Liver (tissue), 9 donors: ENCODE results near the gene PDE6D. TPM values are rescaled to one million over a fixed set of nuclear protein-coding genes. Genes with fewer than 3 reads are reported as not detected.

Experiments
- DNase-seq: peaks from one replicate; pipeline ENCODE4 v3.0.0-alpha.2; 2017; ENCODE audit warnings: low spot score
- H3K27ac ChIP-seq, 2 donors: one replicate each; pipeline ENCODE4 v1.7.0; 2013; ENCODE audit warnings: inconsistent platforms in 2 of 2, low read length in 2 of 2, control low read depth in 1 of 2, low read depth in 1 of 2, mild to moderate bottlenecking in 1 of 2
- H3K27me3 ChIP-seq, 4 donors: one replicate each; pipeline versions ENCODE4 v1.6.1 to v1.7.0; 2013; ENCODE audit warnings: low read length in 3 of 4, inconsistent platforms in 1 of 4, mild to moderate bottlenecking in 1 of 4, moderate library complexity in 1 of 4; ENCODE audit not compliant: control insufficient read depth in 4 of 4, insufficient read depth in 4 of 4
- H3K36me3 ChIP-seq, 4 donors: one replicate each; pipeline versions ENCODE4 v1.6.1 to v1.7.0; 2013; ENCODE audit warnings: low read length in 3 of 4, mild to moderate bottlenecking in 3 of 4, low read depth in 1 of 4, moderate library complexity in 1 of 4; ENCODE audit not compliant: control insufficient read depth in 4 of 4, insufficient read depth in 3 of 4
- H3K4me1 ChIP-seq, 4 donors: one replicate each; pipeline versions ENCODE4 v1.6.1 to v1.7.0; 2013; ENCODE audit warnings: low read length in 3 of 4, mild to moderate bottlenecking in 3 of 4, moderate library complexity in 1 of 4; ENCODE audit not compliant: control insufficient read depth in 4 of 4, insufficient read depth in 4 of 4
- H3K4me3 ChIP-seq, 3 donors: one replicate each; pipeline versions ENCODE4 v1.6.1 to v1.7.0; 2013; ENCODE audit warnings: low read length in 3 of 3, control low read depth in 1 of 3, low read depth in 1 of 3, mild to moderate bottlenecking in 1 of 3
- H3K9ac ChIP-seq, 2 donors: one replicate each; pipeline ENCODE4 v1.7.0; 2013; ENCODE audit warnings: low read length in 2 of 2, mild to moderate bottlenecking in 2 of 2, moderate library complexity in 2 of 2, control low read depth in 1 of 2, low read depth in 1 of 2
- H3K9me3 ChIP-seq, 4 donors: one replicate each; pipeline versions ENCODE4 v1.6.1 to v1.7.0; 2013; ENCODE audit warnings: low read length in 3 of 4; ENCODE audit not compliant: control insufficient read depth in 4 of 4
- ATF3 ChIP-seq: IDR thresholded peaks from 2 replicates; pipeline ENCODE4 v1.6.1; 2016; ENCODE audit warnings: antibody characterized with exemption
- FOXA1 ChIP-seq: IDR thresholded peaks from 2 replicates; pipeline ENCODE4 v1.6.1; 2016; ENCODE audit warnings: antibody characterized with exemption
- FOXA2 ChIP-seq: IDR thresholded peaks from 2 replicates; pipeline ENCODE4 v1.6.1; 2016; ENCODE audit warnings: antibody characterized with exemption
- HNF4G ChIP-seq: IDR thresholded peaks from 2 replicates; pipeline ENCODE4 v1.6.1; 2016; ENCODE audit warnings: antibody characterized with exemption
- JUND ChIP-seq, 2 donors: IDR thresholded peaks; 2 replicates each; pipeline ENCODE4 v1.6.1; 2016; ENCODE audit warnings: antibody characterized with exemption in 2 of 2
- MAX ChIP-seq: IDR thresholded peaks from 2 replicates; pipeline ENCODE4 v1.6.1; 2016; ENCODE audit warnings: antibody characterized with exemption
- NR2F2 ChIP-seq: IDR thresholded peaks from 2 replicates; pipeline ENCODE4 v1.6.1; 2016; ENCODE audit warnings: antibody characterized with exemption
- RAD21 ChIP-seq, 2 donors: IDR thresholded peaks; 2 replicates each; pipeline ENCODE4 v1.6.1; 2016; ENCODE audit warnings: antibody characterized with exemption in 2 of 2, mild to moderate bottlenecking in 2 of 2
- REST ChIP-seq: IDR thresholded peaks from 2 replicates; pipeline ENCODE4 v1.6.1; 2016; ENCODE audit warnings: antibody characterized with exemption, mild to moderate bottlenecking
- RXRA ChIP-seq, 2 donors: IDR thresholded peaks; 2 replicates each; pipeline ENCODE4 v1.6.1; 2017 to 2018; ENCODE audit warnings: antibody characterized with exemption in 2 of 2, mild to moderate bottlenecking in 1 of 2
- SP1 ChIP-seq: IDR thresholded peaks from 2 replicates; pipeline ENCODE4 v1.6.1; 2018; ENCODE audit warnings: antibody characterized with exemption, mild to moderate bottlenecking
- YY1 ChIP-seq: IDR thresholded peaks from 2 replicates; pipeline ENCODE4 v1.6.1; 2016; ENCODE audit warnings: antibody characterized with exemption, mild to moderate bottlenecking
- ZBTB33 ChIP-seq: IDR thresholded peaks from 2 replicates; pipeline ENCODE4 v1.6.1; 2016; ENCODE audit warnings: antibody characterized with exemption
- WGBS: extraction: QIAGEN DNeasy Blood & Tissue Kit; methylation state at CpG from one replicate; pipeline ENCODE4 v1.1.7; 2013; 5-methylcytosine and 5-hydroxymethylcytosine counted together
- polyA plus RNA-seq, 2 donors: library from polyadenylated mRNA; stranded (reverse) in 1 of 2; unstranded in 1 of 2; fragments of 200-250 nt in 1 of 2; fragments of >200 nt in 1 of 2; fragmentation: Nextera tagmentation in 1 of 2; extraction: Ambion mirVana in 1 of 2; gene quantifications; one replicate each; pipeline versions ENCODE4 v1.2.1 to v1.2.3, GENCODE V29; 2013 to 2015
- total RNA-seq, 2 donors: library from RNA; depleted of rRNA; stranded (reverse); fragments of >200 nt; gene quantifications; one replicate each; pipeline ENCODE4 v1.2.3, GENCODE V29; 2014
- donor health status: healthy.
- donor health status: healthy.
- donor health status: healthy.
- donor health status: healthy.
- donor health status: healthy.

PDE6D gene
- total and polyA plus RNA-seq, 4 donors = 6.6 to 8.5 (median 7.0) TPM

GRCh38 chr2:231769170-231770136 is 11.6 kb downstream of the PDE6D start:
- no peak overlapping the region for H3K9ac ChIP-seq
- H3K36me3 ChIP-seq = no peaks in the 10 kb centered on the region
- no peaks in the 10 kb centered on the region for H3K27me3 ChIP-seq
- no peaks in the 10 kb centered on the region for H3K4me1 ChIP-seq
- DNase-seq = no peak
- H3K9me3 ChIP-seq = no peaks in the 10 kb centered on the region
- H3K4me3 ChIP-seq = no peak overlapping the region
- TF ChIP-seq ZBTB33 (no peak), ATF3 (no peak), RAD21 (IDR thresholded peaks at IDR 0.05) (no peak), RXRA (IDR thresholded peaks at IDR 0.05) (no peak), FOXA2 (no peak), REST (no peak), HNF4G (no peak), JUND (IDR thresholded peaks at IDR 0.05) (no peak), NR2F2 (no peak), FOXA1 (no peak), SP1 (no peak), MAX (no peak), YY1 (no peak)
- H3K27ac ChIP-seq = no peak overlapping the region
- WGBS = 77% methylated on average over 6 of the region's 6 CpGs

- H3K9me3 ChIP-seq = no peaks in the 10 kb centered on the region
Observed at GRCh38 chr2:231765496-231765929, 15.6 kb downstream of the PDE6D start.

More at GRCh38 chr2:231765496-231765929, 15.6 kb downstream of the PDE6D start:
- Histone ChIP-seq H3K36me3 (peaks cover 0 to 2% (median 0%) of the 10 kb centered on the region in 4 donors), H3K4me3 (no peak overlapping the region), H3K27ac (no peak overlapping the region), H3K27me3 (no peaks in the 10 kb centered on the region), H3K4me1 (peaks cover 0 to 1% (median 0%) of the 10 kb centered on the region in 4 donors), H3K9ac (no peak overlapping the region)
- DNase-seq = no peak
- no peak for TF ChIP-seq FOXA2
- no peak for TF ChIP-seq ATF3
- no peak for TF ChIP-seq FOXA1
